A549 (cell line): ENCODE measurements around the gene SEC11A.

Experiments used
- POLR2A ChIP-seq: IDR thresholded peaks from 2 replicates; pipeline ENCODE4 v1.6.1; 2012; ENCODE audit warnings: mild to moderate bottlenecking, low read length
- SMC3 ChIP-seq: fragments of >200 bp; sonication (Bioruptor Twin); formaldehyde crosslinking; IDR thresholded peaks from 3 replicates; pipeline ENCODE4 v1.6.1; 2018; ENCODE audit warnings: inconsistent platforms
- TF ChIP-seq, protein P1 (sequence below): fragments of >200 bp; sonication (Bioruptor Twin); formaldehyde crosslinking; IDR thresholded peaks from 3 replicates; pipeline ENCODE4 v1.5.1; 2016

DNA sequence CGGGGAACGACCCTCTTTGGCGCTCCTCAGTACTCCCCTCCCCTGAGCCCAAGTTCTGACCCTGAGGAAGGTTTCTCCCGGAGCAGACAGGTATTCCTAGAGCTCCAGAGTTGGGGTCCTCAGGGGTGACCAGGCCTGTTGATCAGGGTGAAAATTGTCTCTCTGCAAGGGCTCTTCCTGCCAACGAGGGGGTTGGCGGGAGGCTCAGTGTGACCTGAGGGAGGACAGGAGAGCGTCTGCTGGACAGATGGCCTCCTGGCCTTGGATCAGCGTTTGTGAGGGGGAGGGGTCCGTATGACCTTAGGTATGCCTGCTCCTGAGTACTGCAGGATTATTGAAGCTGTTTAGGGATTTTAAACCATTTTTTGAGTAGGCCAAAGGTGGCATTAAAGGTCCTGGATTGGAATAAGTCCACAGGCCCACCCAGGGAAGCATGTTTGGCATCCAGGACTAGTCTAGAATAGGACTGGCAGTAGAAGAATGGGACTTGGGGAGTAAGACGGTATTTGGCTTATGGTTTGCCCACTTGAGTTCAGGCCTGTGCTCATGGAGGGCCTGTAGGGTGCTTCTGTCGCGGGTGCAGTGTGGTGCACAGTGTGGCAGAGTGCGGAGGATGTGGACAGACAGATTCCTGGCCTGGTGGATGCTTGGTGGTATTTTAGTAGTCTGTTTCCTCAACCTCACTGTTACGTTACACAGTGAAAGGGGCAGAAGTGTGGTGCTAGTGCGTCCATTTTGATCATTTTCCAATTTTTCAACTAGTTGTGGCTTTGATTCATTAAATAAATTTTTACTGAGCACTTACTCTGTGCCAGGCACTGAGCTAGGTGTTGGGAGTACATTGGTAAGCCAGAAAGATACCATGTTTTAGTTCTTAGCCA lies 33.4 kb upstream of the SEC11A start:
- TF ChIP-seq SMC3 (no peak), POLR2A (no peak)
- TF ChIP-seq, protein P1, sequence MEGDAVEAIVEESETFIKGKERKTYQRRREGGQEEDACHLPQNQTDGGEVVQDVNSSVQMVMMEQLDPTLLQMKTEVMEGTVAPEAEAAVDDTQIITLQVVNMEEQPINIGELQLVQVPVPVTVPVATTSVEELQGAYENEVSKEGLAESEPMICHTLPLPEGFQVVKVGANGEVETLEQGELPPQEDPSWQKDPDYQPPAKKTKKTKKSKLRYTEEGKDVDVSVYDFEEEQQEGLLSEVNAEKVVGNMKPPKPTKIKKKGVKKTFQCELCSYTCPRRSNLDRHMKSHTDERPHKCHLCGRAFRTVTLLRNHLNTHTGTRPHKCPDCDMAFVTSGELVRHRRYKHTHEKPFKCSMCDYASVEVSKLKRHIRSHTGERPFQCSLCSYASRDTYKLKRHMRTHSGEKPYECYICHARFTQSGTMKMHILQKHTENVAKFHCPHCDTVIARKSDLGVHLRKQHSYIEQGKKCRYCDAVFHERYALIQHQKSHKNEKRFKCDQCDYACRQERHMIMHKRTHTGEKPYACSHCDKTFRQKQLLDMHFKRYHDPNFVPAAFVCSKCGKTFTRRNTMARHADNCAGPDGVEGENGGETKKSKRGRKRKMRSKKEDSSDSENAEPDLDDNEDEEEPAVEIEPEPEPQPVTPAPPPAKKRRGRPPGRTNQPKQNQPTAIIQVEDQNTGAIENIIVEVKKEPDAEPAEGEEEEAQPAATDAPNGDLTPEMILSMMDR = no peak
